Measurements from ENCODE around the gene PDLIM7.

- TF ChIP-seq CTCF (IDR thresholded peaks at IDR 0.05; ENCODE audit: control extremely low read depth in 1 of 3, insufficient read depth in 1 of 3, low read depth in 1 of 3, low read length in 3 of 3) = no peak
- no peak for TF ChIP-seq POLR2A (IDR thresholded peaks at IDR 0.05; ENCODE audit: control extremely low read depth in 1 of 2, low read depth in 2 of 2, low read length in 2 of 2)
- no peak for TF ChIP-seq CHD7 (IDR thresholded peaks at IDR 0.05; ENCODE audit: insufficient replicate concordance, low read length)
- no peak for TF ChIP-seq TAF1 (IDR thresholded peaks at IDR 0.05; ENCODE audit: low read depth, low read length)
- no peak for TF ChIP-seq POLR2AphosphoS5 (IDR thresholded peaks at IDR 0.05; ENCODE audit: low read depth, low read length)
- no peak for TF ChIP-seq YY1 (IDR thresholded peaks at IDR 0.05; ENCODE audit: low read depth, low read length)
- no peak for TF ChIP-seq SP1 (IDR thresholded peaks at IDR 0.05; ENCODE audit: low read depth, low read length)
- no peak for TF ChIP-seq FOSL1 (IDR thresholded peaks at IDR 0.05; ENCODE audit: insufficient read depth, low read depth, low read length)
- no peak for TF ChIP-seq CHD2 (IDR thresholded peaks at IDR 0.05; ENCODE audit: low read length)
- TF ChIP-seq RAD21 (IDR thresholded peaks at IDR 0.05 in 1 of 2, conservative IDR thresholded peaks at IDR 0.05 in 1 of 2; ENCODE audit: low read depth in 2 of 2, low read length in 2 of 2) = no peak
- no peak for TF ChIP-seq USF2 (IDR thresholded peaks at IDR 0.05; ENCODE audit: low read length)
- TF ChIP-seq SAP30 (IDR thresholded peaks at IDR 0.05; ENCODE audit: insufficient read depth, insufficient replicate concordance, low read length) = no peak
- no peak for TF ChIP-seq RXRA (IDR thresholded peaks at IDR 0.05; ENCODE audit: insufficient read depth, low read depth, low read length)
- no peak for TF ChIP-seq JUN (IDR thresholded peaks at IDR 0.05; ENCODE audit: low read depth, low read length)
Observed at GRCh38 chr5:177445917-177446199, 51.5 kb downstream of the PDLIM7 start.

Data from H1 (cell line).